Retinal pigment epithelial cell (primary cell): Measurements from ENCODE around the gene NUDCD3.

Source experiments
- DNase-seq: peaks from one replicate; pipeline ENCODE4 v3.0.0-alpha.2; 2010; ENCODE audit warnings: low read depth
- H3K4me3 ChIP-seq: 2 replicates; pipeline ENCODE4 v1.5.1; 2011; ENCODE audit warnings: mild to moderate bottlenecking, low read length, control low read depth, moderate library complexity
- TF ChIP-seq, protein P1 (sequence below): conservative IDR thresholded peaks from 2 replicates; pipeline ENCODE4 v1.5.1; 2011; ENCODE audit warnings: low read depth, low read length, control low read depth, inconsistent platforms

NUDCD3 gene

DNA sequence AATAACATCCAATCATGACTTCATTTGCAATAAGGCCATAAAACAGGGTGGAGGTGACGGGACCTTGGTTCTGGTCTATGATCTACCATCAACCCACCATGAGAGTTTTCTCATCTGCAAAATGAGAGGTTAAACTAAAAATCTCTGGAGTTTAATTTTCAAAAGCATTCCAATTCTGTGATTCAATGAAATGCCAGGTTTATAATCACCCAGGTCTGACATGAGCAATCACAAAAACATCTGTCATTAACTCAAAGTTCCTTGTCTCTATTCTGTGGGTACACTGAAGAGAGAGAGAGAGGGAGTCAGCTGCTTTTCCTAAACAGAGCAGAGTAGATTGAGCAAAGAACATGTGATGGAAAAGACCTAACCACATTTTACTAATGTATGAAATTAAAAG is 75.4 kb downstream of the NUDCD3 start:
- TF ChIP-seq, protein P1, sequence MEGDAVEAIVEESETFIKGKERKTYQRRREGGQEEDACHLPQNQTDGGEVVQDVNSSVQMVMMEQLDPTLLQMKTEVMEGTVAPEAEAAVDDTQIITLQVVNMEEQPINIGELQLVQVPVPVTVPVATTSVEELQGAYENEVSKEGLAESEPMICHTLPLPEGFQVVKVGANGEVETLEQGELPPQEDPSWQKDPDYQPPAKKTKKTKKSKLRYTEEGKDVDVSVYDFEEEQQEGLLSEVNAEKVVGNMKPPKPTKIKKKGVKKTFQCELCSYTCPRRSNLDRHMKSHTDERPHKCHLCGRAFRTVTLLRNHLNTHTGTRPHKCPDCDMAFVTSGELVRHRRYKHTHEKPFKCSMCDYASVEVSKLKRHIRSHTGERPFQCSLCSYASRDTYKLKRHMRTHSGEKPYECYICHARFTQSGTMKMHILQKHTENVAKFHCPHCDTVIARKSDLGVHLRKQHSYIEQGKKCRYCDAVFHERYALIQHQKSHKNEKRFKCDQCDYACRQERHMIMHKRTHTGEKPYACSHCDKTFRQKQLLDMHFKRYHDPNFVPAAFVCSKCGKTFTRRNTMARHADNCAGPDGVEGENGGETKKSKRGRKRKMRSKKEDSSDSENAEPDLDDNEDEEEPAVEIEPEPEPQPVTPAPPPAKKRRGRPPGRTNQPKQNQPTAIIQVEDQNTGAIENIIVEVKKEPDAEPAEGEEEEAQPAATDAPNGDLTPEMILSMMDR = no peak
- DNase-seq = no peak
- H3K4me3 ChIP-seq = no peak overlapping the region

DNA sequence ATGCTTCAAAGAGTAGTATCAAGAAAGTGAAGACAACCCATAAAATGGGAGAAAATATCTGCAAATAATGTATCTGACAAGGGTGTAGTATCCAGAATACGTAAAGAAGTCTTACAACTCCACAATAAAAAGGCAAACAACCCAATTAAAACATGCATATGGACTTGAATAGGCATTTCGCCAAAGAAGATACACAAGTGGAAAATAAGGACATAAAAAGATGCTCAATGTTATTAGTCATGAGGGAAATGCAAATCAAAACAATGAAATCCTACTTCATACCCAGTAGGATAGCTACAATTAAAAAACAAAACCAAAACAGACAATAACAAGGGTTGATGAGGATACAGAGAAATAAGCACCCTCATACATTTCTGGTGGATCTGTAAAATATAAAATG is 79.2 kb downstream of the NUDCD3 start:
- DNase-seq = no peak
- TF ChIP-seq, protein P1 = no peak
- H3K4me3 ChIP-seq = no peak overlapping the region

DNA sequence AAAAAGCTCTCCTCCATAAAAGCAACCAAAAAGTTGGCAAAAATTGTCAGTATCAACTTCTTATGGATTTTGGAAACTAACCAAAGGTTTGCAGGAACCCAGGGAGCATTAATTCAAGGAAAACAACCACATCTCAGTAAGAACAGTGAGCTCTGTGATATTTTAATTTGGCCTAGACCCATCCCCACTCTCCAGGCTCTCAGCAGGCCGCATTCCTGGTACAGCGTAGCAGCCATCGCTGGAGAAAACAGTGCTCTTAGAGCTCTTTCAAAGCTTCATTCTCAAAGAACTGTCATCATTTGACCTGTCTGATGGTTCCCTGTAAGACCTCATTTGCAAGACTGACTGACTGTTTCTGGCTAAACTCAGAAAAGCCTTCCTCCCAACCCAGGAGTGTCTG is 81.9 kb downstream of the NUDCD3 start:
- no peak overlapping the region for H3K4me3 ChIP-seq
- TF ChIP-seq, protein P1 = no peak
- DNase-seq = no peak

DNA sequence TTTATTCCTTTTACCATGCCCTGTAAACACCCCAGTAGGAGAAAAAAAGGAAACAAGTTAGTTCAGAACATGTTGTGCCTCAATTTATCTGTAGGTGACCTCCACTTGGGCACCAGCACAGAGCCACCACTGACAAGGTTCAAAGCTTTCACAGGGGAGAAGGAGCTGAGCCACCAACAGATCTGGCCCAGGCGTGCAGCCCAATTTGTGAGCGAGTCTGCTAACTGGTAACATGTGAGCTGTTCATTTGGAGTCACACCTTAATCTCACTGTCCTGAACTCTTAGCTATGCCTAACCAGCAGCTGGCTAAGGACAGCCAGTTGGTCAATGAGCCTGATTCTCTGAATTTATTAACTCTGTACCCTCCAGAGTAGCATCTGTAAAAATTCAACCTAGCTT is 86.7 kb downstream of the NUDCD3 start:
- TF ChIP-seq, protein P1 = no peak
- no peak overlapping the region for H3K4me3 ChIP-seq
- DNase-seq = no peak

DNA sequence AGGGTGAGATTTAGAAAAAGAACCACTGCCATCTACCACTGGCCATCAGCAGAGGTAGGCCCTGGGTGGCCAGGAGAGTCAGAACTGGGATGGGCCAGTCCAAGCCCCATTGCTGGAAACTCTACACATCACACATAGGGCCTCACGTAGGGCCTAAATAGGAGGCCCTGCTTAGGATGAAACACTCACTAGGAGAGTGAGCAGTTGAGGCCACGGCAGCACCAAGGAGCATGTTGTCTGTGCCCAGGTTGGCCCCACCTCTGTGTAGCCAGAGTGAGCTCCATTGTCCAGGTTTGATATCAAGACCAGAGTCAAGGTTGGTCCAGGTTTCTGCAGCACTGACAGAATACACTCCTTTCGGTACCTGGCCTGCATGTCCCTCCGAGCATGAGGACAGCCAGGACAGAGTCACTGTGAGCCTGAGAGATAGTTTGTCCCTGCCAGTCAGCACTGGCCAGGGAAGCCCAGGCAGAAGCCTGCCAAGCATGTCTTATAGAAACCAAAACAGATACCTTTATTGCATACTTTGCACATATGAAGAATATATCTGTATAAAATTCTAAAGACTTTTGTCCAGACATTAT is 87.2 kb downstream of the NUDCD3 start:
- TF ChIP-seq, protein P1 = no peak
- no peak overlapping the region for H3K4me3 ChIP-seq
- DNase-seq = no peak

DNA sequence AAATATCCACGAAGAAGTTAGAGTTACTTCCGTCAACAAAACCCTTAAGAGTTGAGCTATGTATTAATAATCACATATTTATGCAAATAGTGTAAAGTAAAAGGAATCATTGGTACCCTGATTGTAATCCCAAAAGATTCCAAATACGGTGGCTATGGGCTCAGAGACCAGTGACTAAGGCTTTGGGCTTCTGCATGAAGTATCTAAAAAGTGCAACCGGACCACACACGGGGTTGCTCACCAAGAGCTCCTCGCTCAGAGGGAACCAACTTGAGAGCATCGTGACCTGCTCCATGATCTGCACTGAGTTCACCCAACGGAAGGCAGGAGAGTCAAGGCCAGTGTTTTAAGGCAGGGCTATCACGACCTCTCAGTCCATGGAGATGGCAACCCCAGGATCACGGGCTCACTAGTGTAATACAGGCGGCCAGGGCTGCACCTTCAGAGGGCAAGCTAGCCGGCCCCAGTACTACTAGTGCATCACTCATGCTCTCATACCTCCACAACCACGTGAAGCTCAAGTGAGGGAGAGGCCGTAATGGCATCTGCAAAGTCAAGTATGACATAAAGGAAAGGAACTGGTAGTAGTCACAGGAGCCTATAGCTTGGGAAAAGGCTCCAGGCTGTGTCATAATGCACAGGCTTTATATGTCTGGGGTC is 87.9 kb downstream of the NUDCD3 start:
- no peak overlapping the region for H3K4me3 ChIP-seq
- no peak for DNase-seq
- TF ChIP-seq, protein P1 = no peak

DNA sequence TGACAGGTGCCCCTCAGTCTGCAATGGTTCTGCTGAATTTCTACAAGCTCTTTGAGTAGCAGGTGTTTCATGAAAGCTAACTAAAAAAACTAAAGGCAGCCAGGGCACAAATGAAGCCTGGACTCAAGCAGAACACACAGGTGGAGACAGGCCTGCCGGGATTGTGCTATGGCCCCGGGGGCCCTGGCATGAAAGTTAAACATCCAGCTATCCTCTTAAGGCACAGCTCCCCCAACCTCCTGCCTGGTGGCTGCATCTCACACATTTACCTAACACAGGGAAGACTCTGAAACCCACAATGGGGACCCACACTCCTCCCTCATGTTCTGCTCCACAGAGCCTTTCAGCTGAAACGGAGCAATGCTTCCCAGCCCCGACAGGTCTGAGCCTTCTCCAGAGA is 88.8 kb downstream of the NUDCD3 start:
- no peak overlapping the region for H3K4me3 ChIP-seq
- TF ChIP-seq, protein P1 = no peak
- DNase-seq = no peak
